ENCODE measurements around the gene QRICH2. TPM values are rescaled to one million over a fixed set of nuclear protein-coding genes. Genes with fewer than 3 reads are reported as not detected.

The QRICH2 gene
- total RNA-seq, 1 donor from 2014 or later: 11.7 TPM

GRCh38 chr17:76265624-76266243, 42.3 kb downstream of the QRICH2 start:
- H3K27ac Mint-ChIP-seq: peak overlapping the region; percentile 31
- H3K4me3 Mint-ChIP-seq: peak overlapping the region; percentile 89
- peaks cover 6% of the 10 kb centered on the region for H3K36me3 Mint-ChIP-seq
- no peaks in the 10 kb centered on the region for H3K27me3 Mint-ChIP-seq
- DNase-seq (ENCODE audit: extremely low spot score, unreplicated experiment): no peak
- no peak for TF ChIP-seq CTCF (conservative IDR thresholded peaks at IDR 0.05)
- H3K9me3 Mint-ChIP-seq: no peaks in the 10 kb centered on the region
- H3K4me1 Mint-ChIP-seq (ENCODE audit: unreplicated experiment): peaks cover 39% of the 10 kb centered on the region

- no peak for TF ChIP-seq CTCF (conservative IDR thresholded peaks at IDR 0.05)
- no peaks in the 10 kb centered on the region for H3K9me3 Mint-ChIP-seq
- peaks cover 40% of the 10 kb centered on the region for H3K4me1 Mint-ChIP-seq (ENCODE audit: unreplicated experiment)
- DNase-seq (ENCODE audit: extremely low spot score, unreplicated experiment): peak; percentile 100
- H3K27me3 Mint-ChIP-seq: no peaks in the 10 kb centered on the region
- H3K4me3 Mint-ChIP-seq: peak within 1 kb of the TSS; percentile 89
- H3K36me3 Mint-ChIP-seq: peaks cover 6% of the 10 kb centered on the region
- peak within 1 kb of the TSS; percentile 95 for H3K27ac Mint-ChIP-seq
These were observed 43.1 kb downstream of the QRICH2 start, which contains the start of gene UBALD2 for GRCh38 chr17:76264755-76265623. Gene UBALD2, plus strand, starts transcription at chr17:76265348. Its CDS starts 158 bp downstream, at chr17:76265506.

GRCh38 chr17:76264425-76264754, 43.7 kb downstream of the QRICH2 start:
- peak overlapping the region; percentile 95 for H3K27ac Mint-ChIP-seq
- no peaks in the 10 kb centered on the region for H3K9me3 Mint-ChIP-seq
- DNase-seq (ENCODE audit: extremely low spot score, unreplicated experiment): no peak
- TF ChIP-seq CTCF (conservative IDR thresholded peaks at IDR 0.05): no peak
- peaks cover 40% of the 10 kb centered on the region for H3K4me1 Mint-ChIP-seq (ENCODE audit: unreplicated experiment)
- peak overlapping the region; percentile 85 for H3K4me3 Mint-ChIP-seq
- H3K27me3 Mint-ChIP-seq: no peaks in the 10 kb centered on the region
- H3K36me3 Mint-ChIP-seq: peaks cover 6% of the 10 kb centered on the region

- H3K4me3 Mint-ChIP-seq: peak overlapping the region; percentile 85
- no peaks in the 10 kb centered on the region for H3K27me3 Mint-ChIP-seq
- peaks cover 42% of the 10 kb centered on the region for H3K4me1 Mint-ChIP-seq (ENCODE audit: unreplicated experiment)
- H3K36me3 Mint-ChIP-seq: peaks cover 6% of the 10 kb centered on the region
- H3K27ac Mint-ChIP-seq: peak overlapping the region; percentile 95
- TF ChIP-seq CTCF (conservative IDR thresholded peaks at IDR 0.05): no peak
- no peaks in the 10 kb centered on the region for H3K9me3 Mint-ChIP-seq
- DNase-seq (ENCODE audit: extremely low spot score, unreplicated experiment): no peak
These were observed 44.2 kb downstream of the QRICH2 start for GRCh38 chr17:76263896-76264295.

- no peak for TF ChIP-seq CTCF (conservative IDR thresholded peaks at IDR 0.05)
- H3K27ac Mint-ChIP-seq: peak overlapping the region; percentile 95
- DNase-seq (ENCODE audit: extremely low spot score, unreplicated experiment): no peak
- peaks cover 2% of the 10 kb centered on the region for H3K36me3 Mint-ChIP-seq
- peaks cover 42% of the 10 kb centered on the region for H3K4me1 Mint-ChIP-seq (ENCODE audit: unreplicated experiment)
- H3K27me3 Mint-ChIP-seq: no peaks in the 10 kb centered on the region
- no peaks in the 10 kb centered on the region for H3K9me3 Mint-ChIP-seq
- peak overlapping the region; percentile 74 for H3K4me3 Mint-ChIP-seq
These were observed 45.2 kb downstream of the QRICH2 start for GRCh38 chr17:76262732-76263344.
